Endothelial cell of umbilical vein (primary cell): ENCODE data around the gene TRIM17. TPM values are rescaled to one million over a fixed set of nuclear protein-coding genes. Genes with fewer than 3 reads are reported as not detected.

Experiments used
- BruUV-seq: library from RNA; stranded (reverse); fragments of 400-500 nt; replicated peaks from 2 replicates; lab custom pipeline; 2021; lab: Mats Ljungman, UMichigan
- CTCF ChIA-PET: fragments of 300-600, 350-600 bp; sonication (Branson Sonifier 250); formaldehyde crosslinking; loops from one replicate; lab custom pipeline; 2021; ENCODE audit warnings: antibody characterized with exemption, inconsistent platforms; lab: Charles Lee
- POLR2A ChIA-PET: fragments of 300-600, 350-600 bp; sonication (Branson Sonifier 250); formaldehyde crosslinking; loops from one replicate; lab custom pipeline; 2021; ENCODE audit warnings: antibody characterized with exemption, inconsistent platforms; lab: Charles Lee
- DNase-seq: peaks from one replicate; pipeline ENCODE4 v3.0.0-alpha.2; 2011; ENCODE audit warnings: low read depth, low spot score
- FAIRE-seq: peaks from 2 replicates; lab custom pipeline; 2011; peaks lifted over from hg19 to GRCh38; lab: Jason Lieb, UNC
- H2AFZ ChIP-seq: 2 replicates; pipeline ENCODE4 v1.6.0; 2012; ENCODE audit warnings: low read depth, low read length, control low read depth, inconsistent platforms
- H3K27ac ChIP-seq: 2 replicates; pipeline ENCODE4 v1.5.1; 2011; ENCODE audit warnings: low read depth, mild to moderate bottlenecking, control low read depth, low read length, moderate library complexity; ENCODE audit not compliant: insufficient read depth
- H3K27me3 ChIP-seq, 2 experiments: 2 replicates each; pipeline versions ENCODE4 v1.6.0 to v1.6.1; 2011; ENCODE audit warnings: low read length in 2 of 2, mixed read lengths in 1 of 2; ENCODE audit not compliant: control insufficient read depth in 2 of 2, insufficient read depth in 2 of 2
- H3K36me3 ChIP-seq, 2 experiments: 2 replicates in 1 of 2; 3 replicates in 1 of 2; pipeline ENCODE4 v1.5.1; 2011; ENCODE audit warnings: low read length in 2 of 2, mild to moderate bottlenecking in 1 of 2, moderate library complexity in 1 of 2; ENCODE audit not compliant: control insufficient read depth in 2 of 2, insufficient read depth in 2 of 2; ENCODE audit errors: extremely low read depth in 1 of 2
- H3K4me1 ChIP-seq: 3 replicates; pipeline ENCODE4 v1.5.1; 2011; ENCODE audit warnings: mild to moderate bottlenecking, low read length; ENCODE audit not compliant: control insufficient read depth, insufficient read depth; ENCODE audit errors: extremely low read depth
- H3K4me2 ChIP-seq: 2 replicates; pipeline ENCODE4 v1.6.1; 2011; ENCODE audit warnings: low read length, control low read depth, mixed read lengths; ENCODE audit not compliant: insufficient read depth
- H3K4me3 ChIP-seq, 3 experiments: fragments of 200-600 bp in 1 of 3; sonication (generic), shearing (Covaris generic) in 1 of 3; replicated peaks in 1 of 3; 2 replicates each; pipeline ENCODE4 v1.5.1; 2011 to 2016; ENCODE audit warnings: control low read depth in 3 of 3, low read length in 3 of 3, mild to moderate bottlenecking in 2 of 3, inconsistent platforms in 1 of 3, low read depth in 1 of 3, moderate library complexity in 1 of 3; ENCODE audit not compliant: insufficient read depth in 1 of 3
- H3K79me2 ChIP-seq: 2 replicates; pipeline ENCODE4 v1.6.0; 2012; ENCODE audit warnings: low read length, inconsistent platforms; ENCODE audit not compliant: control insufficient read depth, insufficient read depth
- H3K9ac ChIP-seq: replicated peaks from 2 replicates; pipeline ENCODE3; 2011; ENCODE audit warnings: low read length, control low read depth; ENCODE audit not compliant: insufficient read depth; ENCODE audit errors: extremely low read depth
- H3K9me1 ChIP-seq: replicated peaks from 3 replicates; pipeline ENCODE4 v1.6.0; 2011; ENCODE audit warnings: mild to moderate bottlenecking, low read length; ENCODE audit not compliant: control insufficient read depth, insufficient read depth; ENCODE audit errors: extremely low read depth
- H3K9me3 ChIP-seq: replicated peaks from 2 replicates; pipeline ENCODE4 v1.5.1; 2012; ENCODE audit warnings: low read length, inconsistent platforms; ENCODE audit not compliant: control insufficient read depth, insufficient read depth
- H4K20me1 ChIP-seq: replicated peaks from 2 replicates; pipeline ENCODE3; 2011; ENCODE audit warnings: mild to moderate bottlenecking, low read length; ENCODE audit not compliant: control insufficient read depth, insufficient read depth; ENCODE audit errors: extremely low read depth
- EZH2 ChIP-seq: IDR thresholded peaks from 2 replicates; pipeline ENCODE4 v1.6.1; 2012; ENCODE audit warnings: borderline replicate concordance, low read depth, mild to moderate bottlenecking, moderate library complexity, low read length, inconsistent platforms; ENCODE audit not compliant: severe bottlenecking
- FOS ChIP-seq: IDR thresholded peaks from 2 replicates; pipeline ENCODE4 v1.6.1; 2011; ENCODE audit warnings: mild to moderate bottlenecking, low read length, moderate library complexity, borderline replicate concordance; ENCODE audit not compliant: insufficient read depth
- GATA2 ChIP-seq: IDR thresholded peaks from 2 replicates; pipeline ENCODE4 v1.7.0; 2011; ENCODE audit warnings: low read depth, mild to moderate bottlenecking, moderate library complexity, mixed read lengths, low read length; ENCODE audit not compliant: insufficient read length, insufficient read depth
- JUN ChIP-seq: IDR thresholded peaks from 2 replicates; pipeline ENCODE4 v1.6.1; 2011; ENCODE audit warnings: borderline replicate concordance, low read depth; ENCODE audit not compliant: insufficient read length, insufficient read depth
- MYC ChIP-seq: IDR thresholded peaks from one replicate; pipeline ENCODE4 v1.6.1; 2011; ENCODE audit warnings: mild to moderate bottlenecking, low read depth, low read length
- POLR2A ChIP-seq: IDR thresholded peaks from 2 replicates; pipeline ENCODE4 v1.6.1; 2012; ENCODE audit warnings: low read depth, mild to moderate bottlenecking, control low read depth, low read length
- POLR2AphosphoS5 ChIP-seq: IDR thresholded peaks from 2 replicates; pipeline ENCODE4 v1.6.1; 2012; ENCODE audit warnings: low read depth, mild to moderate bottlenecking, control low read depth, low read length, moderate library complexity; ENCODE audit not compliant: insufficient read depth
- dilution Hi-C: fragments of 300-500 bp; cut with MboI; formaldehyde crosslinking; loops from one replicate; pipeline ENCODE4 v1.15.0; 2019; ENCODE audit warnings: low sequenced_read_pairs; ENCODE audit not compliant: extremely low pct_ligation_motif_present
- intact Hi-C: fragments of 100-400 bp; cut with micrococcal nuclease; formaldehyde crosslinking; loops from one replicate; pipeline ENCODE4 v1.10.0; 2022
- polyA plus RNA-seq, 4 experiments: library from polyadenylated mRNA; depleted of rRNA in 3 of 4; stranded (reverse) in 3 of 4; unstranded in 1 of 4; fragments of >200 nt; gene quantifications; 2 replicates each; pipeline versions ENCODE4 v1.2.1 to v1.2.3, GENCODE V29; 2011 to 2012; ENCODE audit warnings: missing spikeins in 1 of 4
- total RNA-seq: library from RNA; stranded (reverse); gene quantifications from 2 replicates; pipeline ENCODE4 v1.2.3, GENCODE V29; 2021
- TF ChIP-seq, protein P1 (sequence below): IDR thresholded peaks from 2 replicates; pipeline ENCODE4 v1.6.1; 2011; ENCODE audit not compliant: insufficient read depth, insufficient read length
- TF ChIP-seq, protein P2 (sequence below), 2 donors: IDR thresholded peaks; 1 replicate in 1 of 2; 2 replicates in 1 of 2; pipeline ENCODE4 v1.5.1; 2011; ENCODE audit warnings: low read length in 2 of 2, mild to moderate bottlenecking in 2 of 2, moderate library complexity in 2 of 2, control low read depth in 1 of 2, inconsistent platforms in 1 of 2, low read depth in 1 of 2; ENCODE audit not compliant: insufficient read depth in 1 of 2; ENCODE audit errors: extremely low read depth in 1 of 2

The TRIM17 gene
- total and polyA plus RNA-seq, 2 donors (not counting 3 experiments of a cell fraction or from before 2014, with no cell fraction given), result not detected

DNA sequence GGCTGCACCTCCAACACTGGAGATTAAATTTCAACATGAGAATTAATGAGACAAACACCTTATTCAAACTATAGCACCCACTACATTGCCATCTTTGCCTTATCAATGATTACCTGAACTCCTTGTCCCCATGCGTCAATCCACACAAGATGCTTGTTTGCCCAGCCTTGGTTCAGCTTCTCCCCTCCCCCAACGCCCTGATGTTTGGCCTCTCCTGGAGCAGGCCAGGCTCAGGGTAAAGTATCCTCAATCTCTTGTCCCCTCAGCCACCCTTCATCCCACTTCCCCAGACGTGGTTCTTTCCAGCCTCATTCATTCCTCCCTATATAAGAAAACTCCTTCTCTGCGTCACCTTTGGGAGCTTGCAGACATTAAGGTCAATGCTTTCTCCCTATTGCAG is 11.8 kb upstream of the TRIM17 start:
- no peak overlapping the region for H2AFZ ChIP-seq
- ChIA-PET POLR2A (no interaction called here), CTCF (interaction anchor here (0.8 kb wide), 1 partner anchor 35 kb away, joined by 3 read pairs; no protein-coding TSS in a partner anchor)
- TF ChIP-seq GATA2 (no peak), EZH2 (no peak), POLR2A (no peak)
- DNase-seq (no peak), FAIRE-seq (no peak)
- intact Hi-C loops, result no loop called here
- no peak overlapping the region for H3K4me3 ChIP-seq
- no peak overlapping the region for H3K9ac ChIP-seq
- H3K27me3 ChIP-seq, result peaks cover 4 to 10% of the 10 kb centered on the region in 2 experiments
- H3K9me3 ChIP-seq, result no peaks in the 10 kb centered on the region
- no peaks in the 10 kb centered on the region for H3K79me2 ChIP-seq
- H3K4me1 ChIP-seq, result no peaks in the 10 kb centered on the region
- no peak overlapping the region for H3K27ac ChIP-seq
- dilution Hi-C loops, result no loop called here
- H4K20me1 ChIP-seq, result no peaks in the 10 kb centered on the region
- H3K36me3 ChIP-seq, result no peaks in the 10 kb centered on the region
- H3K9me1 ChIP-seq, result no peaks in the 10 kb centered on the region
- H3K4me2 ChIP-seq, result no peak overlapping the region
- no TSS peak for BruUV-seq

DNA sequence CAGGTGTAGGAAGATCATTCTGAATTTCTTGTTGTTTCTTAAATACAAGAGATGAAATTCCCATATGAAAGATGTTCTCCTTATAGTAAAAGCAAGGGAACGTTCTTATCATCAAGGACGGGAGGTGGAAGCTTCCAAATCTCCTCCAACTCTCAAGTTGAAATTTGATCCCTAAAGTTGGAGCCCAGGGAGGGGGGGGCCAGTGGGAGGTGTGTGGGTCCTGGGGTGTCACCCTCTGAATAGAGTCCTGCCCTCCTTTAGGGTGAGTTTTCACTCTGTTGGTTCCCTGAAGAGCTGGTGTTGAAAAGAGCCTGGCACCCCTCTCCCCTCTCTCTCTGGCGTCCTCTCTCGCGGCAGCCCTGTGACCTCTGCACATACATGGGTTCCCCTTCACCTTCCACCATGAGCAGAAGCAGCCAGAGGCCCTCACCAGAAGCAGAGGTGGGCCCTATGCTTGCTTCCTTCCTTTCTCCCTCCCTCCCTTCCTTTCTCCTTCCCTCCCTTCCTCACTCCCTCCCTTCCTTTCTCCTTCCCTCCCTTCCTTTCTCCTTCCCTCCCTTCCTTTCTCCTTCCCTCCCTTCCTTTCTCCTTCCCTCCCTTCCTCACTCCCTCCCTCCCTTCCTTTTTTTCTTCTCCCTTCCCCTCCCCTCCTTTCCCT is 10.0 kb upstream of the TRIM17 start:
- no peak overlapping the region for H3K9ac ChIP-seq
- CTCF ChIA-PET, result no interaction called here
- H3K27me3 ChIP-seq, result peaks cover 11% of the 10 kb centered on the region in 2 experiments
- H3K4me1 ChIP-seq, result no peaks in the 10 kb centered on the region
- dilution Hi-C loops, result no loop called here
- TF ChIP-seq, protein P1, sequence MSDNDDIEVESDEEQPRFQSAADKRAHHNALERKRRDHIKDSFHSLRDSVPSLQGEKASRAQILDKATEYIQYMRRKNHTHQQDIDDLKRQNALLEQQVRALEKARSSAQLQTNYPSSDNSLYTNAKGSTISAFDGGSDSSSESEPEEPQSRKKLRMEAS, result no peak
- TF ChIP-seq GATA2, result no peak
- no peak for TF ChIP-seq JUN
- no peak for TF ChIP-seq FOS
- TF ChIP-seq, protein P2, sequence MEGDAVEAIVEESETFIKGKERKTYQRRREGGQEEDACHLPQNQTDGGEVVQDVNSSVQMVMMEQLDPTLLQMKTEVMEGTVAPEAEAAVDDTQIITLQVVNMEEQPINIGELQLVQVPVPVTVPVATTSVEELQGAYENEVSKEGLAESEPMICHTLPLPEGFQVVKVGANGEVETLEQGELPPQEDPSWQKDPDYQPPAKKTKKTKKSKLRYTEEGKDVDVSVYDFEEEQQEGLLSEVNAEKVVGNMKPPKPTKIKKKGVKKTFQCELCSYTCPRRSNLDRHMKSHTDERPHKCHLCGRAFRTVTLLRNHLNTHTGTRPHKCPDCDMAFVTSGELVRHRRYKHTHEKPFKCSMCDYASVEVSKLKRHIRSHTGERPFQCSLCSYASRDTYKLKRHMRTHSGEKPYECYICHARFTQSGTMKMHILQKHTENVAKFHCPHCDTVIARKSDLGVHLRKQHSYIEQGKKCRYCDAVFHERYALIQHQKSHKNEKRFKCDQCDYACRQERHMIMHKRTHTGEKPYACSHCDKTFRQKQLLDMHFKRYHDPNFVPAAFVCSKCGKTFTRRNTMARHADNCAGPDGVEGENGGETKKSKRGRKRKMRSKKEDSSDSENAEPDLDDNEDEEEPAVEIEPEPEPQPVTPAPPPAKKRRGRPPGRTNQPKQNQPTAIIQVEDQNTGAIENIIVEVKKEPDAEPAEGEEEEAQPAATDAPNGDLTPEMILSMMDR (IDR thresholded peaks at IDR 0.05; ENCODE audit: extremely low read depth in 1 of 2, insufficient read depth in 1 of 2, low read depth in 1 of 2, low read length in 2 of 2), result no peak
- TF ChIP-seq POLR2AphosphoS5, result no peak
- TF ChIP-seq EZH2, result no peak
- TF ChIP-seq MYC, result no peak
- TF ChIP-seq POLR2A, result no peak
- FAIRE-seq (no peak), DNase-seq (no peak)
- no peaks in the 10 kb centered on the region for H3K9me1 ChIP-seq
- no peak overlapping the region for H3K27ac ChIP-seq
- no TSS peak for BruUV-seq
- intact Hi-C loops, result no loop called here
- POLR2A ChIA-PET, result no interaction called here
- no peak overlapping the region for H2AFZ ChIP-seq
- no peak overlapping the region for H3K4me3 ChIP-seq
- no peak overlapping the region for H3K4me2 ChIP-seq
- no peaks in the 10 kb centered on the region for H3K79me2 ChIP-seq
- no peaks in the 10 kb centered on the region for H4K20me1 ChIP-seq
- H3K36me3 ChIP-seq, result no peaks in the 10 kb centered on the region
- H3K9me3 ChIP-seq, result no peaks in the 10 kb centered on the region
